Vagina (tissue), 2 donors: ENCODE results near the gene BLNK. TPM values are rescaled to one million over a fixed set of nuclear protein-coding genes. Genes with fewer than 3 reads are reported as not detected.
A peak's percentile ranks its signal among the peaks of the same experiment; 100 is the strongest.

Experiments used
- DNase-seq, 2 donors: peaks; one replicate each; pipeline ENCODE4 v3.0.0-alpha.2; 2017; ENCODE audit errors: extremely low spot score in 2 of 2
- H3K27ac ChIP-seq: fragments of 200-600 bp; sonication (generic); one replicate; pipeline ENCODE4 v1.5.1; 2019
- H3K27me3 ChIP-seq: fragments of 200-600 bp; sonication (generic); one replicate; pipeline ENCODE4 v1.5.1; 2019
- H3K36me3 ChIP-seq, 2 donors: fragments of 200-600 bp; sonication (generic); one replicate each; pipeline ENCODE4 v1.5.1; 2017 to 2019
- H3K4me1 ChIP-seq: fragments of 200-600 bp; sonication (generic); one replicate; pipeline ENCODE4 v1.5.1; 2019
- H3K4me3 ChIP-seq, 2 donors: fragments of 200-600 bp; sonication (generic); 1 replicate in 1 of 2; 2 replicates in 1 of 2; pipeline ENCODE4 v1.5.1; 2016 to 2019
- H3K9me3 ChIP-seq: fragments of 200-600 bp; sonication (generic); one replicate; pipeline ENCODE4 v1.5.1; 2019
- CTCF ChIP-seq, 3 experiments: fragments of 450-650 bp in 2 of 3; fragments of 200-600 bp in 1 of 3; sonication (generic) in 1 of 3; IDR thresholded peaks; one replicate each; pipeline ENCODE4 v1.5.1; 2017 to 2019; ENCODE audit warnings: antibody characterized with exemption in 3 of 3, mild to moderate bottlenecking in 2 of 3, moderate library complexity in 2 of 3
- POLR2A ChIP-seq, 2 donors: fragments of 450-650 bp; IDR thresholded peaks; one replicate each; pipeline ENCODE4 v1.6.1; 2017; ENCODE audit warnings: antibody characterized with exemption in 2 of 2, mild to moderate bottlenecking in 2 of 2, moderate library complexity in 2 of 2
- POLR2AphosphoS5 ChIP-seq, 2 donors: sonication (generic); formaldehyde crosslinking; IDR thresholded peaks; one replicate each; pipeline ENCODE4 v1.9.0; 2017; ENCODE audit warnings: antibody characterized with exemption in 2 of 2, mild to moderate bottlenecking in 2 of 2, low read depth in 1 of 2; ENCODE audit not compliant: insufficient read depth in 1 of 2
- intact Hi-C: fragments of 100-400 bp; cut with DNase I; formaldehyde crosslinking; loops from one replicate; pipeline ENCODE4 v1.15.1; 2023
- total RNA-seq: library from RNA; depleted of rRNA; stranded (reverse); fragments of >200 nt; gene quantifications from one replicate; pipeline ENCODE4 v1.2.3, GENCODE V29; 2016

Gene BLNK
- total RNA-seq, 1 donor from 2014 or later, result 8.8 TPM

GRCh38 chr10:96242822-96243221 lies 28.5 kb downstream of the BLNK start:
- Histone ChIP-seq H3K9me3 (no peaks in the 10 kb centered on the region), H3K27ac (no peak overlapping the region), H3K4me1 (no peaks in the 10 kb centered on the region), H3K36me3 (no peaks in the 10 kb centered on the region), H3K27me3 (no peaks in the 10 kb centered on the region), H3K4me3 (no peak overlapping the region)
- TF ChIP-seq POLR2AphosphoS5 (IDR thresholded peaks at IDR 0.05; ENCODE audit: insufficient read depth in 1 of 2, low read depth in 1 of 2) (no peak), POLR2A (IDR thresholded peaks at IDR 0.05) (no peak), CTCF (IDR thresholded peaks at IDR 0.05) (no peak)
- DNase-seq, result no peak
- intact Hi-C loops, result no loop called here

GRCh38 chr10:96238646-96239623 lies 32.4 kb downstream of the BLNK start:
- peak in 1 of 2 donors; percentile 22 for DNase-seq
- TF ChIP-seq CTCF (IDR thresholded peaks at IDR 0.05) (no peak), POLR2AphosphoS5 (IDR thresholded peaks at IDR 0.05; ENCODE audit: insufficient read depth in 1 of 2, low read depth in 1 of 2) (no peak), POLR2A (IDR thresholded peaks at IDR 0.05) (no peak)
- H3K4me3 ChIP-seq, result no peak overlapping the region
- no peaks in the 10 kb centered on the region for H3K36me3 ChIP-seq
- H3K27me3 ChIP-seq, result no peaks in the 10 kb centered on the region
- no peak overlapping the region for H3K27ac ChIP-seq
- intact Hi-C loops, result no loop called here
- H3K9me3 ChIP-seq, result no peaks in the 10 kb centered on the region
- no peaks in the 10 kb centered on the region for H3K4me1 ChIP-seq

- intact Hi-C loops, result no loop called here
- no peak overlapping the region for H3K4me3 ChIP-seq
- DNase-seq, result peak in 1 of 2 donors; percentile 69
- no peak for TF ChIP-seq CTCF (IDR thresholded peaks at IDR 0.05)
- no peak for TF ChIP-seq POLR2A (IDR thresholded peaks at IDR 0.05)
- H3K9me3 ChIP-seq, result no peaks in the 10 kb centered on the region
- no peak overlapping the region for H3K27ac ChIP-seq
- no peaks in the 10 kb centered on the region for H3K36me3 ChIP-seq
- no peaks in the 10 kb centered on the region for H3K4me1 ChIP-seq
- no peaks in the 10 kb centered on the region for H3K27me3 ChIP-seq
Observed at GRCh38 chr10:96236876-96237275, 34.5 kb downstream of the BLNK start.

GRCh38 chr10:96236090-96236478 lies 35.3 kb downstream of the BLNK start:
- Histone ChIP-seq H3K27me3 (no peaks in the 10 kb centered on the region), H3K36me3 (no peaks in the 10 kb centered on the region), H3K9me3 (no peaks in the 10 kb centered on the region), H3K27ac (no peak overlapping the region), H3K4me1 (no peaks in the 10 kb centered on the region), H3K4me3 (no peak overlapping the region)
- TF ChIP-seq POLR2A (IDR thresholded peaks at IDR 0.05), result no peak
- TF ChIP-seq CTCF (IDR thresholded peaks at IDR 0.05), result no peak
- TF ChIP-seq POLR2AphosphoS5 (IDR thresholded peaks at IDR 0.05; ENCODE audit: insufficient read depth in 1 of 2, low read depth in 1 of 2), result no peak
- DNase-seq, result no peak
- intact Hi-C loops, result no loop called here
